ENCODE measurements around the gene EPB41L2.

DNA sequence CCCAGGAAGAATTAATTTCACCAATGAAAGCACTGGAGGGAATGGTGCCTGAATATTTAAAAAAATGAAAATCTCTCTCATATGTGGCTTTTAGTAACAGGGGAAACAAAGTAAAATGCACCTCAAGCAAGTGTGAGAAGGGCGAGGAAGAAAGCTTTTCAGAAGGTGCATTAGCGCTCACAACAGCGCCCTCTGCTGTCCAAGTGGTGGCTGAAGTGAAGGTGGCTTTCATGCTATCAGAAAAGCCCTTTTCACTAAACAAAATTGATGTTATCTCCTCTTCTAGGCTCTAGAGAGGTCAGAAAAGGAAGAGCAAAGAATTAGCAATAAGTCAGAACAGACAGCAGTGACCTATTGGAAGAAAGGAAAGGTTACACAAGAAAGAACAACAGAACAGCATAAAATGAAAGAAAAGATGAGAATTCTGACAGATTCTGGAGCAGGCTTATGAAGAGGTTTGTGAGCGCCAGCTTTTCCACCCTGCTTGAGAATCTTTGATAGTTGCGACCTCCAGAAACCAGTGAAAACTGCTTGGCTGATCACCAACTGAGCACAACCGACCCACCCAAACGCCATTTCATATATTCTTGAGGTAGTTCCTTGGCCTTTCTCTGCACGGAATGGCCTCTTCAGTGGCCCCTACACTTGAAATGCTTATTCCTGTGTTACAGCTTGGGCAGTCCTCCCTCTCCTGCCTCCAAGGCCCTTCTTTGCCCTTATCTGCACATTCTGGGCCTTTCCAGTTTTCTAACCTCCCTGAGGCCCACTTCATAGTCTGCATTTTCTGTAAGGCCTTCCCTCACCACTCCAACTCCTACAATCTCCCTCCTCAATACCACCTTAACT lies 190.6 kb downstream of the EPB41L2 start:
- TF ChIP-seq, protein P1, sequence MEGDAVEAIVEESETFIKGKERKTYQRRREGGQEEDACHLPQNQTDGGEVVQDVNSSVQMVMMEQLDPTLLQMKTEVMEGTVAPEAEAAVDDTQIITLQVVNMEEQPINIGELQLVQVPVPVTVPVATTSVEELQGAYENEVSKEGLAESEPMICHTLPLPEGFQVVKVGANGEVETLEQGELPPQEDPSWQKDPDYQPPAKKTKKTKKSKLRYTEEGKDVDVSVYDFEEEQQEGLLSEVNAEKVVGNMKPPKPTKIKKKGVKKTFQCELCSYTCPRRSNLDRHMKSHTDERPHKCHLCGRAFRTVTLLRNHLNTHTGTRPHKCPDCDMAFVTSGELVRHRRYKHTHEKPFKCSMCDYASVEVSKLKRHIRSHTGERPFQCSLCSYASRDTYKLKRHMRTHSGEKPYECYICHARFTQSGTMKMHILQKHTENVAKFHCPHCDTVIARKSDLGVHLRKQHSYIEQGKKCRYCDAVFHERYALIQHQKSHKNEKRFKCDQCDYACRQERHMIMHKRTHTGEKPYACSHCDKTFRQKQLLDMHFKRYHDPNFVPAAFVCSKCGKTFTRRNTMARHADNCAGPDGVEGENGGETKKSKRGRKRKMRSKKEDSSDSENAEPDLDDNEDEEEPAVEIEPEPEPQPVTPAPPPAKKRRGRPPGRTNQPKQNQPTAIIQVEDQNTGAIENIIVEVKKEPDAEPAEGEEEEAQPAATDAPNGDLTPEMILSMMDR (IDR thresholded peaks at IDR 0.05): peak; percentile 28 to 79 (median 68)
- no peak for TF ChIP-seq POLR2AphosphoS5 (IDR thresholded peaks at IDR 0.05)
- no peak for TF ChIP-seq POLR2A (IDR thresholded peaks at IDR 0.05)
- TF ChIP-seq EP300 (IDR thresholded peaks at IDR 0.05): no peak
